RWPE1 (cell line): ENCODE data around the gene SUPT4H1.

Source experiments
- CTCF ChIA-PET: fragments of 350-600 bp; sonication (Branson Sonifier 250); formaldehyde crosslinking; extraction: SDS; loops from one replicate; lab custom pipeline; 2021; lab: Yijun Ruan, JAX
- POLR2A ChIA-PET: fragments of 400-600 bp; formaldehyde crosslinking; extraction: SDS; loops from one replicate; lab custom pipeline; 2020; ENCODE audit warnings: antibody characterized with exemption; ENCODE audit not compliant: low non-redundant PET; lab: Yijun Ruan, JAX
- DNase-seq: peaks from one replicate; pipeline ENCODE4 v3.0.0; 2012; ENCODE audit warnings: low spot score
- H3K27ac ChIP-seq: fragments of 450-650 bp; 2 replicates; pipeline ENCODE4 v1.5.1; 2017
- CTCF ChIP-seq: fragments of 450-650 bp; conservative IDR thresholded peaks from 2 replicates; pipeline ENCODE4 v1.5.1; 2017; ENCODE audit warnings: low read depth, mild to moderate bottlenecking

The SUPT4H1 gene

GRCh38 chr17:58380207-58381123 lies 28.5 kb upstream of the SUPT4H1 start:
- H3K27ac ChIP-seq: no peak overlapping the region
- POLR2A ChIA-PET: no interaction called here
- CTCF ChIA-PET: interaction anchor here (0.6 kb wide), 1 partner anchor 245 kb away, joined by 5 read pairs; no protein-coding TSS in a partner anchor
- no peak for TF ChIP-seq CTCF
- DNase-seq: no peak

DNA sequence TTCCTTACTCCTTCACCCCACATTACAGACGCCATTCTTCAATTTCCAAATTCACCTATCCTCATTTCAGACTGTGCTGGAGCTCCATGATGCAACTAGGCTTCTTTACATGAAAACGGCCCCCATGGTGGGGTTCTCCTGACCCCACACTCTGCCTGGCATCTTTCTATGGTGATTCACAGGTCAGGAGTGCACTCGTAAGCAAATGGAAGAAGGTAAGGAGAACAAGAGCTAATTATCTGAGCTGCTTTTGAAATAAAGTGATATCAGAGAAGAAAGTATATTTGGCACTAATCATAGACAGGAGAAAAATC lies 27.5 kb upstream of the SUPT4H1 start:
- no peak overlapping the region for H3K27ac ChIP-seq
- CTCF ChIA-PET: interaction anchor here (0.6 kb wide), 2 partner anchors 244 to 622 kb away, joined by 5 read pairs; no protein-coding TSS in a partner anchor
- POLR2A ChIA-PET: no interaction called here
- no peak for DNase-seq
- TF ChIP-seq CTCF: no peak

DNA sequence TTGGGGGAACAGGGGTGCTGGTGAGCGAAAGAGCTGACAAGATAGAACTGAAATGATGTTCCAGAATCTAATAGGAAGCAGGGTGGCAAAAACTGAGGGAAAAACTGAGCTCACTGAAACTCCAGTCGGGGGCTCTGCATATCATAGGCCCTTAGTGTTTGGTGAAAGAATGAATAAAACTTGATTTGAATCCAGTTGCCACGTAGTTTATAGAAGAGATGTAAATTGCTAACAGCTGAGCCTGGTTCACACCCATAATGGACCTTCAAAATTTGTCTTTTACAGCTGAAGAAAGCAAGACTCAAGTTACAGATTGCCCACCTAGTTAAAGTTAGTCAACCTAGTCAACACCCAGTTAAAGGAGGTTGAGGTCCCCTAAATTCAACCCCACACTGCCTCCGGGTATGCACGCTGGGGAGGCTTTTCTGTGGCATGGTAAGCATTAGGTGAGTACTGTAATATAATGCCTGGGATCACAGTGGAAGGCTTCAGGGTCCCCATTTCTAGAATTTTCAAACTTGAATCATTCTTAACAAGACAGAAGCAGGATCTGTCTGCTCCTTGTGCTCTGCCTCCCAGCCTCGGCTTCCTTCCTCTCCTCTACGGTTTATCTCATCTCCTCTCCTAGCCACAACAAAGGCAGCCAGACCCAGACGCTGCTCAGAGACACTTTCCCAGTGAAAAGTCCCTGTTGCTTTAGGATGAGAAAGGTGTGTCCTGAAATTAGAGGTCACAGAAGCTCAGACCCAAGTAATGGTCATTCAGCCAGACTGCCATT lies 26.9 kb upstream of the SUPT4H1 start:
- no peak for TF ChIP-seq CTCF
- POLR2A ChIA-PET: interaction anchor here (0.6 kb wide), 1 partner anchor 188 kb away, joined by 3 read pairs; no protein-coding TSS in a partner anchor
- H3K27ac ChIP-seq: no peak overlapping the region
- CTCF ChIA-PET: interaction anchor here (0.6 to 0.7 kb wide), 2 partner anchors 338 to 621 kb away, joined by 4 to 5 read pairs; no protein-coding TSS in a partner anchor
- no peak for DNase-seq

- TF ChIP-seq CTCF: no peak
- H3K27ac ChIP-seq: no peak overlapping the region
- DNase-seq: no peak
- POLR2A ChIA-PET: no interaction called here
- CTCF ChIA-PET: no interaction called here
Observed at GRCh38 chr17:58377661-58378060, 25.7 kb upstream of the SUPT4H1 start.

DNA sequence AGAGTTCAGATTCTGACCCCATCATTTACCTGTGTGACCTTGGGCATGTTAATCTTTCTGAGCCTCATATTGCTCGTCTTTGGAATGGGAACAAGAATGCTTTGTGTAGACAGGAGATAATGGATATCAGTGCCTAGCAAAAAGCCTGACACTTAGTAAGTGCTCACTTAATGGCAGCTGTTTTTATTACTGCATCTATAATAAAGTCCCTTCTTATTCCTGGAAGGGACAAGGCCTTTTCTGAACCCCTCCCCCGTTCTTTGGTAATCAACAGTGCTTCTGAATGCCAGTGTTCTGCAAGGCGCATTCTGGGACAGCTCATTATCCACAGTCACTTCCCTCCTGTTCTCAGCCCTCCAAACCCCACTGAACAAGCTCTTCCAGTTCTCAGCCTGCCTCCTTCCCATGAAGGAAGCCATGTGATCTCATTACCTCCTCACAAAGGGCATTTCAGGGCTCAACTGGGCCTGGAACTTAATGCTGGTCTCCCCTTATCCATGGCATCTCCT lies 25.1 kb upstream of the SUPT4H1 start:
- no peak overlapping the region for H3K27ac ChIP-seq
- no peak for DNase-seq
- no peak for TF ChIP-seq CTCF
- ChIA-PET POLR2A (no interaction called here), CTCF (no interaction called here)

- TF ChIP-seq CTCF: no peak
- CTCF ChIA-PET: interaction anchor here (0.6 kb wide), 1 partner anchor 110 kb away, joined by 3 read pairs; no protein-coding TSS in a partner anchor
- no peak overlapping the region for H3K27ac ChIP-seq
- POLR2A ChIA-PET: no interaction called here
- DNase-seq: no peak
Observed at GRCh38 chr17:58376472-58377000, 24.5 kb upstream of the SUPT4H1 start.
